Measurements from ENCODE around the gene SEPTIN2. TPM values are rescaled to one million over a fixed set of nuclear protein-coding genes. Genes with fewer than 3 reads are reported as not detected.
A peak's percentile ranks its signal among the peaks of the same experiment; 100 is the strongest.

SEPTIN2 gene
- total RNA-seq, 2 donors from 2014 or later = 226 to 271 TPM

- Histone ChIP-seq H3K4me3 (no peak overlapping the region), H3K27ac (no peak overlapping the region), H3K27me3 (no peaks in the 10 kb centered on the region), H3K36me3 (replicated peaks in 1 of 2; ENCODE audit: insufficient read depth in 1 of 2, low read depth in 2 of 2) (no peaks in the 10 kb centered on the region), H3K9me3 (no peaks in the 10 kb centered on the region), H3K4me1 (peaks cover 49% of the 10 kb centered on the region)
- 64% methylated on average over 8 of the region's 8 CpGs for WGBS, 2 donors
- DNase-seq (no peak), ATAC-seq (no peak)
- intact Hi-C loops (cut with DNase I) = no loop called here
- no peak for TF ChIP-seq CTCF (IDR thresholded peaks at IDR 0.05)
- TF ChIP-seq POLR2A (IDR thresholded peaks at IDR 0.05) = no peak
Measured at GRCh38 chr2:241313543-241314095, 2.1 kb upstream of the SEPTIN2 start.

- Histone ChIP-seq H3K36me3 (replicated peaks in 1 of 2; ENCODE audit: insufficient read depth in 1 of 2, low read depth in 2 of 2) (no peaks in the 10 kb centered on the region), H3K9me3 (no peaks in the 10 kb centered on the region), H3K4me3 (peak overlapping the region; percentile 26 to 60), H3K27me3 (no peaks in the 10 kb centered on the region), H3K27ac (peak overlapping the region; percentile 98 to 99 (median 99)), H3K4me1 (peaks cover 49% of the 10 kb centered on the region)
- intact Hi-C loops (cut with DNase I) = no loop called here
- TF ChIP-seq CTCF (IDR thresholded peaks at IDR 0.05) (no peak), POLR2A (IDR thresholded peaks at IDR 0.05) (no peak)
- DNase-seq = no peak
- peak; percentile 11 for ATAC-seq
- 2 to 6% methylated on average over 15 to 31 of the region's 38 CpGs for WGBS, 2 donors
Measured at GRCh38 chr2:241314226-241315092, 1.3 kb upstream of the SEPTIN2 start.

GRCh38 chr2:241315093-241315878 lies 439 bp upstream of the SEPTIN2 start, which contains the start of gene HDLBP:
HDLBP (minus strand) TSS chr2:241315672; CDS start chr2:241266869, 48,803 bp downstream.
- ATAC-seq (peak; percentile 91), DNase-seq (peak; percentile 99 to 100 (median 100))
- WGBS, 2 donors = 0% methylated on average over 5 to 70 of the region's 73 CpGs
- peaks cover 51% of the 10 kb centered on the region for H3K4me1 ChIP-seq
- peak within 1 kb of the TSS; percentile 63 to 93 for H3K4me3 ChIP-seq
- TF ChIP-seq POLR2A (IDR thresholded peaks at IDR 0.05) = peak; percentile 90
- peak in 3 of 7 experiments; percentile 13 to 44 (median 28) for TF ChIP-seq CTCF (IDR thresholded peaks at IDR 0.05)
- H3K27ac ChIP-seq = peak within 1 kb of the TSS; percentile 98 to 99 (median 99)
- intact Hi-C loops (cut with DNase I) = no loop called here
- no peaks in the 10 kb centered on the region for H3K9me3 ChIP-seq
- H3K27me3 ChIP-seq = no peaks in the 10 kb centered on the region
- no peaks in the 10 kb centered on the region for H3K36me3 ChIP-seq (replicated peaks in 1 of 2; ENCODE audit: insufficient read depth in 1 of 2, low read depth in 2 of 2)

DNA sequence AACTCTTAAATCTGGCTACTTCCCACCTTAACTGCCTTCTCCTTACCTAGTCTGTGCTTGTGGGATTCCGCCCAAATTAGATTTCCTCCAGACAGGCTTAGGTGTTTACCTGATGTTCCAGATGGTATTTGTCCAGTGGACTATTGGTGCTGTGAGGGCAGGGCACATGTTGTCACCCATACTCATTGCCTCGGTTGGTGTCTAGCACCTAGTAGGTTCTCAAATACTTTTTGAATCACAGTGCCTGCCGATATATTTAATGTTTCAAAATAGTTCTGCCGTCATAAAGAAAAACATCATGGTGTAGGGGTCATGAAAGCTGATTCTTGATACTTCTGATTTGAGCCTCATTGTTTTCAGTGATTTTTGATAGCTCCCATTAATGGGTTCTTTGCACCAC lies 1.1 kb downstream of the SEPTIN2 start:
- no peak for TF ChIP-seq POLR2A (IDR thresholded peaks at IDR 0.05)
- no peak for TF ChIP-seq CTCF (IDR thresholded peaks at IDR 0.05)
- 0 to 4% methylated on average over 4 of the region's 4 CpGs for WGBS, 2 donors
- H3K27ac ChIP-seq = peak overlapping the region; percentile 98 to 99 (median 99)
- no peaks in the 10 kb centered on the region for H3K36me3 ChIP-seq (replicated peaks in 1 of 2; ENCODE audit: insufficient read depth in 1 of 2, low read depth in 2 of 2)
- no peaks in the 10 kb centered on the region for H3K27me3 ChIP-seq
- DNase-seq (peak in 1 of 4 donors; percentile 22), ATAC-seq (no peak)
- peak overlapping the region; percentile 63 to 93 for H3K4me3 ChIP-seq
- intact Hi-C loops (cut with DNase I) = no loop called here
- H3K9me3 ChIP-seq = no peaks in the 10 kb centered on the region
- peaks cover 63% of the 10 kb centered on the region for H3K4me1 ChIP-seq
